Erythroblast (primary cell): ENCODE measurements around the gene KCNH2.

ENCODE experiments used
- GATA1 ChIP-seq: IDR thresholded peaks from 2 replicates; pipeline ENCODE4 v1.6.1; 2011; ENCODE audit warnings: low read depth, mild to moderate bottlenecking, control low read depth, low read length, moderate library complexity
- POLR2A ChIP-seq: IDR thresholded peaks from 2 replicates; pipeline ENCODE4 v1.6.1; 2011; ENCODE audit warnings: mild to moderate bottlenecking, low read length

- TF ChIP-seq POLR2A (no peak), GATA1 (no peak)
Measured at GRCh38 chr7:150976529-150977381, 1.4 kb downstream of the KCNH2 start.
